HG02763 (cell line): Measurements from ENCODE around the gene OPCML.

ENCODE experiments used
- ATAC-seq: cut with Tn5 transposase; IDR thresholded peaks from one replicate; pipeline ENCODE4 v1.9.1; 2021; ENCODE audit warnings: mild to moderate bottlenecking, moderate library complexity; ENCODE audit not compliant: unreplicated experiment

The OPCML gene

DNA sequence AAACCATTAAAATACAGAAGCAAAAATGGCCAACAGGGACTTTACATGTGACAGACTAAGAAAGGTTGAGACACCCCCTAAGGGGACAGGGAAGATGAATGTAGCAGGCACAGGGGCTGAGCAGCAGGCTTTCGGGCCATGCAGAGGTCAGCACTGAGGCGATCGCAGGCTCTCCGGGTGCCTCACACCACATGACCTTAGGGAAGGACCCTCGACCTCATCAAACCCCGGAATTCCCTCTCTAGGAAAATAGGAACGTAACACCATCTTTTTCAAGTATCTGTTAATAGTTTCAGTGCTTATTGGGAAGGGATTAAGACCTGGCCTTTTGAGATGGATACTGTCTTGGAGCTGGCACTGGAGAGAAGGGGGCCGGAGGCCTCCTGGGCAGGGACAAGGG, 27.4 kb downstream of the OPCML start:
- no peak for ATAC-seq

DNA sequence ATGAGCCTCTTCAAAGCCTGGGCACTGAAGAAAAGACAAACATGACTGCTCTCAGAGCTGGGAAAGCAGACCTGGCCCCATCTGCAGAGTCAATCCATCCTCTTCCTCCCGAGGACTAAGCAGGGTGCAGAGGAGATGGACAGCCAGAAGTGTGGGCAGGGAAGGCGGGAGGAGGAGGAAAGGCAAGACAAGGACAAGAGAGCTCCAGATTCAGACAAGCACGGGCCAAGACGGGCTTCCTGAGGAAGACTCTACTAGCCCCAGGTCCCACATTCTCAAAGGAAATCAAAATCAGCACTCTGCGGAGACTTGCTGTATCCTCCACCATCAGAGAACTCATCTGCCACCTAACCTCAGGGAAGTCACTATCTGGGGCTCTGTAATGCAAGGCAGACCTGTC, 28.5 kb downstream of the OPCML start:
- ATAC-seq = no peak

DNA sequence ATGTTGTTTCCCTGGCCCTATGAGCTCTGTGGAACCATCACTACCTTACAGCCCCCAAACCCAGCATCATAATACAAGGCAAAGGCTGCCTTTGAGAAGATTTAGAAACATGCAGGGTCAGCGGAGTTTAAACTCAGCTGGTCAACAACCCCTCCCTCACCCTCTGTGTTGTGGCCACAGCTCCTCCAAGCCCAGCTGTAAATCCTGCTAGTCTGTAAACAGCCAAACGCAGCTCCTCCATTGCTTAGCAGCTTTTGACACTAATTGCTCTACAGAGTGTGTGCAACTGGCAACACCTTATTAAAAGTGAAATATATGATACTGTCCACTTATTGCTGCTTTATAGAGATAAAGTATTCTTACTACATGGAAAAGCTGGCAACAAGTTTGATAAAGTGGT, 29.1 kb downstream of the OPCML start:
- ATAC-seq = no peak

- no peak for ATAC-seq
Observed at GRCh38 chr11:133501643-133502539, 30.4 kb downstream of the OPCML start.

- no peak for ATAC-seq
Observed at GRCh38 chr11:133500936-133501335, 31.4 kb downstream of the OPCML start.

DNA sequence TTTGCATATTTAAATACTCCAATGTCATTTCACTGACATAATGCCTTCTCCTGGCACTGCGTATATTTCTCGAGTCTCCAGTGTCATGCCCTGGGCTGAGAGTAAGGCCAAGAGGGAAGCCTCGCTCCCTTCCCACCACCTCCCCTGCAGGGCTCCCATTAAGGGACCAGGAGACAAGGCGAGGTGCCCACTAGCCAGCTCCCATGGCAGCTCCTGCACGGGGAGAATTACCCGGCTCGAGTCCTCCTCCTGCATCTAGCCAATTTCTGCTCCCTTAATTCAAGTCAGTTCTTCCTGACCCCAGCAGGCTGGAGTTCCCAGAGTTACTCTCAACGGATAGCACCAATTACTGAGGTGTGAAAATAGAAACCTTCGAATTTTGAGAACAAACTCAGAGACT, 31.9 kb downstream of the OPCML start:
- no peak for ATAC-seq

DNA sequence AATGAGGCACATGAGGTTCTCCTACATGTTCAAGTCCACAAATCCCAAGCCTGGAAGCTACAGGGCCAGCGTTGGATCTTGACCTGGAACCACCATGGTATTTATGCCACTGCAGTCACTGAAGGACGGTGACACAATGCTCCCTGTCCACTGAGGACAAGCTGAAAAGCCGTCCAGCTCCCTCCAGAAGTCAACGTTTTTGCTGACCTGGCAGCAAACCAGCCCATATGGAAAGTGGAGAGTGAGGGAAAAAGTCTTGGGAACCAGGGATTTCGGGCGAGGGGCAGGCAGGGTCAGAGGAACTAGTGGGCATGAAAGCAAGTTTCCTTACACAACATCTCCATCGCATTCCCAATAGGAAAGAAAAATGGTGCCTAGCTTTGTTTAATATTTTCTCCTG, 33.3 kb downstream of the OPCML start:
- ATAC-seq = no peak

DNA sequence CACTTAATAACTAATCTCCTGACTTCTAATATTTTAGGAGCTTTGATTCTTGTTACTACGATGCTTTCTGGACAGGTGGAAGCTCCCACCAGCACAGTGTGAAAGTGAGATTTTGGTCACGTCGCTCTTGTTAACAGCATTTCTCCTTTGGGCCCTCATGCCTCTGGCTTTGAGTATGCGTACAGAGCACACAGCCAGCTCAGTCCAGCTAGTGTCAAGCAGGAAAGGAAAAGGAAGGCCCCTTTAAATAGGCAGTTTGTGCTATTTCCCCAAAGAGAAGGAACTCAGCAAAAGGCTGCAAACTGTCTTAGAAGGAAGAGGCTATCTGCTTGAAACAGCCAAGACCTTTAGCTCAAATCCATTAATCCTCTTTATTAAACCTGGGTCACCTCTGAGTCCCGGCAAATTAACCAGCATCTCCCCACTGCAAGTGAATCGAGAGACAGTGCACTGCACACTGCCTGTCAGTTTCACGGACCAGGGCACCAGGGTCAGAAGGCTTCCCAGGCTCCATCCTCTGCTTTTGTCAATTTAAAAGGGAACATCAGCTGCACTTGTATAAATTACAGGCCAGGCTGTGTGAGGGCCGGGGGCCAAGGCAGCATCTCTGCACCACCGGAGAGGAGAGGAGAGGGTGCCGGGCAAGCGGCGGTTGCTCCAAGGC, 34.7 kb downstream of the OPCML start:
- no peak for ATAC-seq

DNA sequence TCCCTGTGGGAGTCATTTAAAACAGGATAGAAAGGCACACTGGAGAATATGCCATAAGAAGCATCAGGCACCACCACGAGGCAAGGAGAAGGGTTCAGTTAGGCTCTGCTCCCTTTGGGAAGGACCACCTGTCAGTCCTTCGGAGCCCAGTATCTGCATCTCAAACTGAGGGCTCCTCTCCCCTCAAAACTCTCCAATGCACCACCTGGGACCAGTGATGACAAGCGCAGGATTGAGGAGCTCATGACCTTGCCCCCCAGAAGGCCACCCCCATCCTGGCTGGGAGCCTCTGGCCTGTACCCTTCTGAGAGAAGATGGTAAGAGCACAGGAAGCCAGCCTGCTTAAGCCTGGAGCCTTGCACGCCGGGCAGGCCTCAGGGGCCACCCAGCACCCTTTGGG, 39.4 kb downstream of the OPCML start:
- no peak for ATAC-seq

DNA sequence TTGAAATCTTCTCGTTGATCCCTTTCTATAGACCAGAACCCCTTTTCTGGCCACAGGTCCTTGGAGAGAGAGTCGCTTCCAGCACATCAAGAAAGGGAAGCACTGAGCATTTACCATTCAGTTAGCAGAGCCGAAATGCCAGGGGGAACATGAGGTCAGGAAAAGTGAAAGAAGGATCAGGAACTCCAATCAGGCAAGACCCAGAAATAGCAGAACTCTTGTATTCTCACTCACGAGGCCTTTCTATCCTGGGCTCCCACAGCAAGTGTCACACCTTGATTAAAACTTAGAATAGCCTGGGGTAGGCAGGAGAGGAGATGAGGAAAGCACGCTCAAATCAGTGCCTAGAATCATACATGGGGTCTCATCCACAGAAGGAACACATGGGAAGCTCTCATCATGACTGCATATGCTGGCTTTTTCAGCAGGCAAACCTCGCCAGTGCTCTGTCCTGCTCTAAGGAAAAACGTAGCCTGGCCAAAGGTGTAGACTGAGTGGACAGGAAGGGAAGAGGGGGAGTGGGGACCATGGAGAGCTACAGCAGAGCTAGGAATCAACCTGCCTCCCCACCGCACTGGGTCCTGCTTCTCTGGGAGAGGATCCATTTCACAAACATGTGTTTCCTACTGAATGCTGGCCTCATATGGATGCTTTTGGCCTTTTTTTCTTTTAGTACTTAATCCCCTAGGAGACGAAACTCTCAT, 40.5 kb downstream of the OPCML start:
- ATAC-seq = no peak

- no peak for ATAC-seq
Observed at GRCh38 chr11:133480722-133481121, 51.6 kb downstream of the OPCML start.

DNA sequence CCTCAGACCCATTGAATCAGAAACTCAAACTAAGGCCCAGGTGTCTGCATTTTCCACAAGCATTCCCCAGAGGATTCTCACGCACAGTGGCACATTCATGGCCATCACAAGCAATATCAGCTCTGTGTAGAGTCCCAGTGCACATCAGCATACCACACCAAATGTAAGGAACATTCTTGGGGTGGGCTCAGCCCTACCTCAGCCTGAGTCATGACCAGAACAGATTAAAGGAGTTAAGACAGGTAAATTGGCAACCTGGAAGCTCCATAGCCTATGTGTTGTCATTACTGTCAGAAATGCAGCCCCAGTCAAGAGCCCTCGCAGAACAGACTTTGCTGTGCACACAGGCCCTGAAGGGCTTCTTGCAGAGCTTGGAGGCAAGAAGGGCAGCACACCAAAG, 53.1 kb downstream of the OPCML start:
- ATAC-seq = no peak

- ATAC-seq = no peak
Observed at GRCh38 chr11:133477251-133477625, 55.1 kb downstream of the OPCML start.

DNA sequence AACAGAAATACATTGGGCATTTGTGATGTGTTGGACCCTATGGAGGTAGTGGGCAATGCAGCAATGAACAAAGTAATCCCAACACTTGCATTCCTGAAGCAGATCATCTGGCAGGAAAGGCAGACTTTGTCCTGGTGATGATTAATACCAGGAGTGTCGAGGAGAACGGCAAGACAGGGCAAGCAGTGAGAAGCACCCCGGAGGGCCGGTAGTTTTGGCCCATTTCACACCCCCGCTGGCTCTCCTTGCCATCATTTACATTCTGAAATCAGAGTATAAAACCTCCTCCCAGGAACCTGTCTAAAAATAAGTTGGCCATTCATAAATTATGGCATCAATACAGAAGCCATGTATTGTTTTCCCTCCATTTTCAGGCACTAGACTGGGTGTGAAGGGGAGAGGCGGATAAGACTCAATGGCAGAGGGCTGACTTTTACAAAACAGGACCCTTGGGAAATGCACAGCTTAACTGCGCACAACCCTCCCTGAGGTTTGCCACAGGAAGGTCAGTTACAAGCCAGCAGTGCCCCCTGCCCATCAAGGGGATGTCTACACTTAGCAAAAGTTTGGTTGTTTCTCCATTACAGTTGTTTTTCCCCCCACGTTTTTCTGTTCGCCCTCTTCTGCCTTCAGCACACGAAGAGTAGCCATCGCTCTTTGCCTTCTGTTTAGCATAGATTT, 55.6 kb downstream of the OPCML start:
- ATAC-seq = no peak

DNA sequence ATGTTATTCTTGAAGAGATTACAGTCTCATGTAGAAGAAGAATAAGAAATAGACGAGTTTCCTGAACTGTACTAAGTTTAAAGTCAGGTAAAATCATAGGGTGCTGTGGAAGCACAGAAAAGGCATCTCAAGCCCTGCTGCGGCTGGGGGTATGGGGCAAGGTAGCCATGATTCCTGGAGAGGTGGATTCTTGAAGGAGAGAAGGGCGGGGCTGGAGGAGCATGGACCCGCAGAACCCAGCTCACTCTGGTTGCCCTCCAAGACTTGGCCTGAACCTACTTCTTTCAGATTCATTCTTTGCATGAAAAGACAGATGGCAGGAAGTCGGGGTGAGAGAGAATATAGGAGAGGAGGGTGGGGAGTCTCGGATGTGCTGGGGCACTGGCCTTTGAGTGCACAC, 57.8 kb downstream of the OPCML start:
- no peak for ATAC-seq

- no peak for ATAC-seq
Observed at GRCh38 chr11:133467686-133468085, 64.6 kb downstream of the OPCML start.

DNA sequence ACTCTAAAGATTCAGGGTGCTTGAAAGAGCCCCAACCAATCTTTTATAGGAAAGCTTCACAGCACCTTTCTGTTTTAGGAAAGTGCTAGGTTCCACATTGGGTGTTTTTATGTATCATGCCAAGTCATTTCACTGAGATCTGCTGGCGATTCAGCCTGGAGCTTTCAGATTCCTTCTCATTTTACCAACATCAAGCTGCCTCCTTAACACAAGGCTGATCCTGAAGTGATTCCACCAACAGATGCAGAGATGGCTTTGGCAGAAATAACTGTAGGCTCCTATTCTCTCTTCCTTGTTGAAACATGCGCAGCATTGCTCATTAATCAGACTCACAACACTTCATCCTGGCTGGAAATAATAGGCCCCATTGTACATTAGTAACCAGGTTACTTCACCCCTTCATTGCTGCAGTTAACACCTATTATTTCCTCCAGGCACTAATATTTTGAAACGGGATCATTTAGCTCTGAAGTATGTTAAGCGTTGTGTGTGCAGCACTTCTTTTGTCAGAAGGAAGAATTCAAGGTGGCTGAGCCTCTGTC, 89.0 kb downstream of the OPCML start:
- no peak for ATAC-seq

- no peak for ATAC-seq
Observed at GRCh38 chr11:133441964-133442660, 90.2 kb downstream of the OPCML start.

DNA sequence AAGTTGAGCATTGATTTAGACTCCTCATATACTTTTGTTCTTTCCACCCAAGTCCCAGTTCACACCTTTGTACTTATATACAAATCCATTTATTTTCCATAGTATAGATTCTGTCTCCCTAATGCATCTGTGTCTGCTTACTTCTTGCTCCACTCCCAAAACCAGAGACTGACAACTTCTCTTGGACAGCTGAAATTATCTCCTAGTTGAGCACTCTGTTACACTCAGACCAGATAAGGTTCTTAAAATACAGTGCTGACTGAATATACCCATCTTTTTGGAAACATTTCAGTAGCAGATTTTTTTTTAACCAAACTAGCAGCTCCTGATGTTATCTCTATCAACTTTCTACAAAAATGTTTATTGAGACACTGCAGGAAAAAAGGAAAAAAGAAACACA, 106.3 kb downstream of the OPCML start:
- ATAC-seq = no peak

DNA sequence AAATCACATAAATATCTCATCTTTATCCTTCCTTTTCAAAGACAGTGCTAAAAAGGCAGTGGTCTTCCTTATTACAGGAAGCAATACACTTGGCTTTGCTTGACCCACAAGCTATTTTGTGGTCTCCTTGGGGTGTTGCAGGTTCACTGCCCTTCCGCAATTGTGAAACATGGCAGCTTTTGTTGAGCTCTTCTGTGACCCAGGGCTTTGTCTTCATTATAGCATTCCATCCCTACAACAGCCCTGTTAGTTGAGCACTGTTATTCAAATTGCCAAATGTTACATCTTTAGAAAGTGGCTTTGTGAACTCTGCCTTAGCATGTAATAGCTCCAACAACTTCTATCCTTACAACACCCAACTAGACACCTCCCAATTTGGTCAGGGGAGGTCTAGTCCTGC, 107.1 kb downstream of the OPCML start:
- no peak for ATAC-seq
